Measurements from ENCODE around the gene VPS45. TPM values are rescaled to one million over a fixed set of nuclear protein-coding genes. Genes with fewer than 3 reads are reported as not detected.

The VPS45 gene
- total RNA-seq, 2 experiments from 2014 or later, result 36.1 to 40.0 TPM

GRCh38 chr1:150194381-150195031 lies 126.9 kb downstream of the VPS45 start:
- CTCF ChIA-PET, result no interaction called here
- DNase-seq (no peak), ATAC-seq (no peak)
- H3K36me3 Mint-ChIP-seq (ENCODE audit: low read depth), result no peaks in the 10 kb centered on the region
- no peak overlapping the region for H3K27ac Mint-ChIP-seq
- H3K4me1 Mint-ChIP-seq (ENCODE audit: low read depth), result no peaks in the 10 kb centered on the region
- no peaks in the 10 kb centered on the region for H3K9me3 Mint-ChIP-seq (ENCODE audit: insufficient read depth)
- no peak overlapping the region for H3K4me3 Mint-ChIP-seq
- POLR2A ChIA-PET, result no interaction called here
- peaks cover 10% of the 10 kb centered on the region for H3K27me3 Mint-ChIP-seq (ENCODE audit: low read depth)

Other genes starting within 250 kb of the VPS45 start
- 10 to 100 TPM; 20.8 to 24.5 TPM for gene BOLA1, start 168.2 kb upstream of the VPS45 start, total RNA-seq
- 10 to 100 TPM; 25.4 TPM for gene SV2A, start 149.9 kb upstream of the VPS45 start, total RNA-seq
- 100 to 1,000 TPM; 102 to 106 TPM for gene SF3B4, start 140.0 kb upstream of the VPS45 start, total RNA-seq
- 1 to 10 TPM; 1.0 to 1.2 TPM for gene MTMR11, start 130.9 kb upstream of the VPS45 start, total RNA-seq
- 10 to 100 TPM; 10.3 to 12.1 TPM for gene OTUD7B, start 57.0 kb upstream of the VPS45 start, total RNA-seq
- 100 to 1,000 TPM; 138 to 154 TPM for gene PLEKHO1, start 82.1 kb downstream of the VPS45 start, total RNA-seq
- 100 to 1,000 TPM; 155 to 161 TPM for gene ANP32E, start 168.3 kb downstream of the VPS45 start, total RNA-seq
- gene CA14, start 190.0 kb downstream of the VPS45 start, total RNA-seq, result not detected
- gene APH1A, start 201.2 kb downstream of the VPS45 start, total RNA-seq, result 100 to 1,000 TPM; 128 to 132 TPM
- 1 to 10 TPM; 2.5 to 4.0 TPM for gene C1orf54, start 205.0 kb downstream of the VPS45 start, total RNA-seq
- 1 to 10 TPM; 2.0 to 2.3 TPM for gene CIART, start 214.8 kb downstream of the VPS45 start, total RNA-seq
- 10 to 100 TPM; 69.9 to 71.2 TPM for gene MRPS21, start 226.1 kb downstream of the VPS45 start, total RNA-seq